CD14-positive monocyte (primary cell): ENCODE results near the gene SLC46A3. TPM values are rescaled to one million over a fixed set of nuclear protein-coding genes. Genes with fewer than 3 reads are reported as not detected.

Experiments used
- DNase-seq, 3 donors: peaks; one replicate each; pipeline ENCODE4 v3.0.0-alpha.2; 2011 to 2022
- H2AFZ ChIP-seq: 2 replicates; pipeline ENCODE4 v1.6.0; 2012; ENCODE audit warnings: mild to moderate bottlenecking, low read depth, low read length, inconsistent platforms; ENCODE audit not compliant: insufficient read depth, poor library complexity, severe bottlenecking
- H3K27ac ChIP-seq, 2 donors: 1 replicate in 1 of 2; 2 replicates in 1 of 2; pipeline ENCODE4 v1.5.1; 2012 to 2013; ENCODE audit warnings: low read length in 2 of 2, control low read depth in 1 of 2, inconsistent platforms in 1 of 2, low read depth in 1 of 2, mild to moderate bottlenecking in 1 of 2
- H3K27me3 ChIP-seq, 2 donors: one replicate each; pipeline versions ENCODE4 v1.6.0 to v1.6.1; 2011 to 2013; ENCODE audit warnings: low read length in 2 of 2; ENCODE audit not compliant: control insufficient read depth in 2 of 2, insufficient read depth in 2 of 2
- H3K36me3 ChIP-seq, 2 donors: replicated peaks in 1 of 2; 1 replicate in 1 of 2; 2 replicates in 1 of 2; pipeline versions ENCODE4 v1.5.1 to v1.6.1; 2012 to 2013; ENCODE audit warnings: low read length in 2 of 2, control low read depth in 1 of 2, inconsistent platforms in 1 of 2, mild to moderate bottlenecking in 1 of 2; ENCODE audit not compliant: insufficient read depth in 2 of 2, control insufficient read depth in 1 of 2
- H3K4me1 ChIP-seq, 2 donors: 1 replicate in 1 of 2; 2 replicates in 1 of 2; pipeline versions ENCODE4 v1.5.1 to v1.6.1; 2012 to 2013; ENCODE audit warnings: low read length in 2 of 2, control low read depth in 1 of 2, inconsistent platforms in 1 of 2, mild to moderate bottlenecking in 1 of 2, moderate library complexity in 1 of 2; ENCODE audit not compliant: insufficient read depth in 2 of 2, control insufficient read depth in 1 of 2
- H3K4me2 ChIP-seq: replicated peaks from 2 replicates; pipeline ENCODE3; 2012; ENCODE audit warnings: low read length, moderate library complexity, mild to moderate bottlenecking; ENCODE audit not compliant: poor library complexity, severe bottlenecking; ENCODE audit errors: extremely low read depth
- H3K4me3 ChIP-seq, 3 experiments: fragments of 200-600 bp in 1 of 3; sonication (generic) in 1 of 3; replicated peaks in 1 of 3; 1 replicate in 2 of 3; 2 replicates in 1 of 3; pipeline ENCODE4 v1.5.1; 2011 to 2013; ENCODE audit warnings: low read length in 3 of 3, mild to moderate bottlenecking in 3 of 3, control low read depth in 2 of 3, low read depth in 2 of 3, inconsistent platforms in 1 of 3, moderate library complexity in 1 of 3
- H3K79me2 ChIP-seq: 2 replicates; pipeline ENCODE4 v1.6.0; 2012; ENCODE audit warnings: mild to moderate bottlenecking, control low read depth, inconsistent platforms, low read length, moderate library complexity; ENCODE audit not compliant: insufficient read depth
- H3K9ac ChIP-seq: 2 replicates; pipeline ENCODE4 v1.6.0; 2017; ENCODE audit warnings: low read length, mild to moderate bottlenecking; ENCODE audit not compliant: insufficient read depth, poor library complexity, severe bottlenecking
- H3K9me3 ChIP-seq, 2 donors: replicated peaks in 1 of 2; 1 replicate in 1 of 2; 2 replicates in 1 of 2; pipeline versions ENCODE4 v1.5.1 to v1.6.1; 2012 to 2013; ENCODE audit warnings: low read length in 2 of 2, control low read depth in 1 of 2; ENCODE audit not compliant: control insufficient read depth in 1 of 2, insufficient read depth in 1 of 2
- H4K20me1 ChIP-seq: 2 replicates; pipeline ENCODE4 v1.6.0; 2012; ENCODE audit warnings: mild to moderate bottlenecking, low read length, control low read depth, moderate library complexity; ENCODE audit not compliant: insufficient read depth
- H3K27ac Mint-ChIP-seq, 7 donors: one replicate each; pipeline ENCODE4 v1.8.0; 2020; ENCODE audit warnings: mild to moderate bottlenecking in 7 of 7, mixed read lengths in 7 of 7, moderate library complexity in 6 of 7, inconsistent platforms in 2 of 7
- H3K27me3 Mint-ChIP-seq, 3 donors: one replicate each; pipeline ENCODE4 v1.8.0; 2021 to 2022; ENCODE audit warnings: low read depth in 3 of 3, mild to moderate bottlenecking in 3 of 3, mixed read lengths in 3 of 3, moderate library complexity in 3 of 3, inconsistent platforms in 1 of 3
- H3K36me3 Mint-ChIP-seq, 2 donors: one replicate each; pipeline ENCODE4 v1.8.0; 2020; ENCODE audit warnings: mixed read lengths in 2 of 2, inconsistent platforms in 1 of 2, mild to moderate bottlenecking in 1 of 2
- H3K4me1 Mint-ChIP-seq: one replicate; pipeline ENCODE4 v1.8.0; 2020; ENCODE audit warnings: mild to moderate bottlenecking, mixed read lengths
- H3K4me3 Mint-ChIP-seq, 2 donors: one replicate each; pipeline ENCODE4 v1.8.0; 2020; ENCODE audit warnings: mild to moderate bottlenecking in 2 of 2, mixed read lengths in 2 of 2, moderate library complexity in 1 of 2
- H3K9me3 Mint-ChIP-seq, 7 donors: one replicate each; pipeline ENCODE4 v1.8.0; 2020 to 2022; ENCODE audit warnings: mixed read lengths in 7 of 7, mild to moderate bottlenecking in 6 of 7, moderate library complexity in 6 of 7, inconsistent platforms in 2 of 7
- CTCF ChIP-seq: fragments of 200-600 bp; IDR thresholded peaks from one replicate; pipeline ENCODE4 v1.8.0; 2022; ENCODE audit warnings: antibody characterized with exemption, mild to moderate bottlenecking
- WGBS: methylation state at CpG from one replicate; pipeline ENCODE4 v1.1.5; 2013; ENCODE audit warnings: missing lambda C conversion rate; ENCODE audit not compliant: insufficient coverage; 5-methylcytosine and 5-hydroxymethylcytosine counted together
- intact Hi-C, 2 donors: fragments of 100-400 bp; cut with micrococcal nuclease; formaldehyde crosslinking; loops; one replicate each; pipeline versions ENCODE4 v1.15.0 to v1.15.1; 2023
- polyA plus RNA-seq, 3 donors: library from polyadenylated mRNA; depleted of rRNA in 1 of 3; unstranded in 2 of 3; stranded (reverse) in 1 of 3; fragments of 300-500 nt in 2 of 3; fragments of >200 nt in 1 of 3; fragmentation: Illumina TruSeq in 2 of 3; gene quantifications; 1 replicate in 2 of 3; 2 replicates in 1 of 3; pipeline ENCODE4 v1.2.3, GENCODE V29; 2012 to 2021

Gene SLC46A3
- polyA plus RNA-seq, 3 donors, result 8.2 to 21.1 (median 13.8) TPM

GRCh38 chr13:28666897-28667488, 51.8 kb downstream of the SLC46A3 start:
- intact Hi-C loops, result no loop called here
- H3K79me2 ChIP-seq, result peaks cover 48% of the 10 kb centered on the region

GRCh38 chr13:28659621-28659970, 59.2 kb downstream of the SLC46A3 start:
- no peaks in the 10 kb centered on the region for H3K9me3 ChIP-seq
- no peaks in the 10 kb centered on the region for H3K27me3 ChIP-seq
- no peak for TF ChIP-seq CTCF
- peak overlapping the region; percentile 96 to 98 (median 97) for H3K4me3 ChIP-seq
- H3K27ac Mint-ChIP-seq, result peak overlapping the region; percentile 97 to 99 (median 98)
- H3K4me3 Mint-ChIP-seq, result peak overlapping the region; percentile 96 to 97
- DNase-seq, result peak; percentile 47 to 72 (median 72)
- intact Hi-C loops, result loop anchor here in 1 of 2 donors (10.0 kb wide), 1 partner anchor 55 kb away; the partner anchor contains the start of gene SLC46A3
- peaks cover 26 to 41% of the 10 kb centered on the region in 2 donors for H3K36me3 ChIP-seq
- no peaks in the 10 kb centered on the region for H3K27me3 Mint-ChIP-seq
- no peaks in the 10 kb centered on the region for H3K9me3 Mint-ChIP-seq
- H3K79me2 ChIP-seq, result peaks cover 82% of the 10 kb centered on the region
- H3K36me3 Mint-ChIP-seq, result peaks cover 30 to 42% of the 10 kb centered on the region in 2 donors
- peaks cover 43% of the 10 kb centered on the region for H4K20me1 ChIP-seq
- H3K4me1 ChIP-seq, result peaks cover 32 to 34% of the 10 kb centered on the region in 2 donors
- peak overlapping the region; percentile 79 for H2AFZ ChIP-seq
- WGBS, result no CpG with 5 or more reads among the region's 4 CpGs
- peak overlapping the region; percentile 91 to 96 for H3K27ac ChIP-seq
- H3K4me2 ChIP-seq, result peak overlapping the region; percentile 95
- peaks cover 40% of the 10 kb centered on the region for H3K4me1 Mint-ChIP-seq
- peak overlapping the region; percentile 82 for H3K9ac ChIP-seq

More at GRCh38 chr13:28666897-28667488, 51.8 kb downstream of the SLC46A3 start:
- TF ChIP-seq CTCF, result no peak
- no peaks in the 10 kb centered on the region for H3K9me3 Mint-ChIP-seq
- no CpG with 5 or more reads among the region's 9 CpGs for WGBS
- Histone ChIP-seq H3K27ac (no peak overlapping the region), H3K4me3 (no peak overlapping the region), H3K36me3 (peaks cover 84 to 89% of the 10 kb centered on the region in 2 donors), H2AFZ (no peak overlapping the region), H3K27me3 (no peaks in the 10 kb centered on the region), H3K9ac (no peak overlapping the region), H3K9me3 (no peaks in the 10 kb centered on the region), H3K4me2 (no peak overlapping the region), H3K4me1 (peaks cover 26 to 29% of the 10 kb centered on the region in 2 donors), H4K20me1 (peaks cover 45% of the 10 kb centered on the region)
- peak overlapping the region in 1 of 7 donors; percentile 48 for H3K27ac Mint-ChIP-seq
- no peak for DNase-seq
- peaks cover 74 to 83% of the 10 kb centered on the region in 2 donors for H3K36me3 Mint-ChIP-seq
- peaks cover 29% of the 10 kb centered on the region for H3K4me1 Mint-ChIP-seq
- H3K27me3 Mint-ChIP-seq, result no peaks in the 10 kb centered on the region
- no peak overlapping the region for H3K4me3 Mint-ChIP-seq
